Endodermal cell (in vitro differentiated cells): ENCODE data around the gene TNFRSF25. TPM values are rescaled to one million over a fixed set of nuclear protein-coding genes. Genes with fewer than 3 reads are reported as not detected.

ENCODE experiments used
- DNase-seq: peaks from one replicate; pipeline ENCODE4 v3.0.0-alpha.2; 2017
- H3K27ac ChIP-seq: 2 replicates; pipeline ENCODE4 v1.5.1; 2013; ENCODE audit warnings: mild to moderate bottlenecking, low read depth, low read length, moderate library complexity
- H3K27me3 ChIP-seq: 2 replicates; pipeline ENCODE4 v1.6.1; 2013; ENCODE audit warnings: mild to moderate bottlenecking, low read length, moderate library complexity; ENCODE audit not compliant: insufficient read depth, control insufficient read depth, poor library complexity, severe bottlenecking
- H3K36me3 ChIP-seq: 2 replicates; pipeline ENCODE4 v1.7.0; 2013; ENCODE audit warnings: mild to moderate bottlenecking, low read length, moderate library complexity; ENCODE audit not compliant: control insufficient read depth, insufficient read depth
- H3K4me1 ChIP-seq: one replicate; pipeline ENCODE4 v1.7.0; 2013; ENCODE audit warnings: low read length; ENCODE audit not compliant: control insufficient read depth, insufficient read depth
- H3K4me3 ChIP-seq: 2 replicates; pipeline ENCODE4 v1.5.1; 2013; ENCODE audit warnings: mild to moderate bottlenecking, low read length, moderate library complexity
- H3K9ac ChIP-seq: 2 replicates; pipeline ENCODE4 v1.6.1; 2013; ENCODE audit warnings: mild to moderate bottlenecking, low read length, moderate library complexity; ENCODE audit not compliant: poor library complexity, severe bottlenecking; ENCODE audit errors: extremely low read depth
- H3K9me3 ChIP-seq: 2 replicates; pipeline ENCODE4 v1.6.1; 2013; ENCODE audit warnings: mild to moderate bottlenecking, low read length, moderate library complexity; ENCODE audit not compliant: control insufficient read depth
- H3K27ac Mint-ChIP-seq: 2 replicates; pipeline ENCODE4 v1.8.0; 2020; ENCODE audit warnings: mixed read lengths
- H3K27me3 Mint-ChIP-seq: 2 replicates; pipeline ENCODE4 v1.8.0; 2021; ENCODE audit warnings: mild to moderate bottlenecking, mixed read lengths; ENCODE audit not compliant: insufficient read depth
- H3K36me3 Mint-ChIP-seq: 2 replicates; pipeline ENCODE4 v1.8.0; 2020; ENCODE audit warnings: low read depth, mixed read lengths
- H3K4me1 Mint-ChIP-seq: 2 replicates; pipeline ENCODE4 v1.8.0; 2020; ENCODE audit warnings: mixed read lengths
- H3K4me3 Mint-ChIP-seq: 2 replicates; pipeline ENCODE4 v1.8.0; 2020; ENCODE audit warnings: mild to moderate bottlenecking, moderate library complexity, mixed read lengths
- H3K9me3 Mint-ChIP-seq: 2 replicates; pipeline ENCODE4 v1.8.0; 2020; ENCODE audit warnings: mild to moderate bottlenecking, mixed read lengths
- WGBS, 2 experiments: methylation state at CpG; one replicate each; pipeline versions ENCODE4 v1.1.5 to v1.1.7; 2013; ENCODE audit warnings: missing lambda C conversion rate in 2 of 2, mixed read lengths in 1 of 2; ENCODE audit not compliant: insufficient coverage in 1 of 2, insufficient read length in 1 of 2; 5-methylcytosine and 5-hydroxymethylcytosine counted together
- total RNA-seq, 2 donors: library from RNA; stranded (reverse); fragmentation: NEBNext Ultra II Directional in 1 of 2; extraction: Animal tissue kit (Norgen Biotek cat#: 25700) in 1 of 2; gene quantifications; 2 replicates in 1 of 2; 3 replicates in 1 of 2; pipeline ENCODE4 v1.2.1, GENCODE V29; 2021
- TF ChIP-seq, protein P1 (sequence below): fragments of 200-600 bp; sonication (generic); conservative IDR thresholded peaks from 2 replicates; pipeline ENCODE4 v1.5.0; 2021; ENCODE audit warnings: antibody characterized with exemption, mild to moderate bottlenecking

Gene TNFRSF25
- total RNA-seq, 2 donors from 2014 or later, result 25.9 to 26.9 TPM

DNA sequence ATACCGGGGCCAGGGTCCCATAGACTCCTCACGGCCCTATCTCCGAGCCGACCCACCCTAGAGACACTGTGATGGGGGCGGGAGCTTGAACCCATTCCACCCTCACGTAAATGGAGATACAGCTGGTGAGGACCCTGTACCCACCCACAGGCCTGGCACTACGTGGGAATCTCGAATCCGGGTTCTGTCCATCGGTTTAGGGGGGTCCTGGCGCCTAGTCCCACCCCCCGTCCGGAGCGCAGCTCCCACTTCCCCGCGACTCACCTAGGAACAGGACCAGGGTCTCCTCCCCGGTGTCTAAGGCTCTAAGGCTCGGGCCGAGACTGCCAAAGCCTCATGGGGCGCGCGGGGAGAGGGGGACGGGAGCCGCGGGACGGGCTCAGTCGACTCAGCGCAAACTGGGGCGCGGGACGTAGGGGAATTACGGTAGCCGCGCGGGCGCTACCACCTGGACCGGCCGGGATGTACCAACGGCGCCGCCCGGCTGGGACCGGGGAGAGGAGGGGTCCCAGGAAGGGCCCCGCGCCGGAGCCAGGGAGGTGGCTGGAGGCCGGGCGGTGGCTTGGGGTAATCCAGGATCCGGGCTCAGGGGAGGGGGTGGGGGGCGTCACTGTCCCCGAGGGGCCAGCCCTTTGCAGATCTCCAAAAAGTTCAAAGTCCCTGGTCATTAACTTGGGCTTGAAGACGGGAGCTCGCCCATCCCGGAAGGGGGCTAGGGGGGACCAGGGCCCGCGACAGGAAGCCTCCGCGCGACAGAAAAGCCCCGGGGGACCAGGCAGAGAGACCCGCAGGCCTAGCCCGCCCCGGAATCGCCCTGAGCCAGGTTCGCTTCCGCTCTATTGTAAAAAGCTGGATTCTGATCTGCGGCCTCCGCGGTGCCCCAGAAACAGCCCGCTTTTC lies 24.5 kb upstream of the TNFRSF25 start:
- H3K9me3 Mint-ChIP-seq, result no peaks in the 10 kb centered on the region
- no peaks in the 10 kb centered on the region for H3K9me3 ChIP-seq
- H3K4me1 ChIP-seq, result no peaks in the 10 kb centered on the region
- peaks cover 14% of the 10 kb centered on the region for H3K4me1 Mint-ChIP-seq
- no peak overlapping the region for H3K27ac Mint-ChIP-seq
- no peaks in the 10 kb centered on the region for H3K36me3 ChIP-seq
- TF ChIP-seq, protein P1, sequence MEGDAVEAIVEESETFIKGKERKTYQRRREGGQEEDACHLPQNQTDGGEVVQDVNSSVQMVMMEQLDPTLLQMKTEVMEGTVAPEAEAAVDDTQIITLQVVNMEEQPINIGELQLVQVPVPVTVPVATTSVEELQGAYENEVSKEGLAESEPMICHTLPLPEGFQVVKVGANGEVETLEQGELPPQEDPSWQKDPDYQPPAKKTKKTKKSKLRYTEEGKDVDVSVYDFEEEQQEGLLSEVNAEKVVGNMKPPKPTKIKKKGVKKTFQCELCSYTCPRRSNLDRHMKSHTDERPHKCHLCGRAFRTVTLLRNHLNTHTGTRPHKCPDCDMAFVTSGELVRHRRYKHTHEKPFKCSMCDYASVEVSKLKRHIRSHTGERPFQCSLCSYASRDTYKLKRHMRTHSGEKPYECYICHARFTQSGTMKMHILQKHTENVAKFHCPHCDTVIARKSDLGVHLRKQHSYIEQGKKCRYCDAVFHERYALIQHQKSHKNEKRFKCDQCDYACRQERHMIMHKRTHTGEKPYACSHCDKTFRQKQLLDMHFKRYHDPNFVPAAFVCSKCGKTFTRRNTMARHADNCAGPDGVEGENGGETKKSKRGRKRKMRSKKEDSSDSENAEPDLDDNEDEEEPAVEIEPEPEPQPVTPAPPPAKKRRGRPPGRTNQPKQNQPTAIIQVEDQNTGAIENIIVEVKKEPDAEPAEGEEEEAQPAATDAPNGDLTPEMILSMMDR, result peak; percentile 43
- no peak overlapping the region for H3K27ac ChIP-seq
- H3K27me3 Mint-ChIP-seq, result peaks cover 9% of the 10 kb centered on the region
- DNase-seq, result peak; percentile 96
- peak overlapping the region; percentile 51 for H3K9ac ChIP-seq
- no peaks in the 10 kb centered on the region for H3K36me3 Mint-ChIP-seq
- H3K4me3 ChIP-seq, result peak overlapping the region; percentile 86
- H3K4me3 Mint-ChIP-seq, result peak overlapping the region; percentile 64
- no peaks in the 10 kb centered on the region for H3K27me3 ChIP-seq
- 1% methylated on average over 41 to 70 of the region's 70 CpGs for WGBS, 2 experiments

GRCh38 chr1:6489799-6490180 lies 23.8 kb upstream of the TNFRSF25 start:
- no peaks in the 10 kb centered on the region for H3K36me3 Mint-ChIP-seq
- Histone ChIP-seq H3K36me3 (no peaks in the 10 kb centered on the region), H3K4me3 (peak overlapping the region; percentile 86), H3K27me3 (no peaks in the 10 kb centered on the region), H3K9ac (no peak overlapping the region), H3K4me1 (no peaks in the 10 kb centered on the region), H3K9me3 (no peaks in the 10 kb centered on the region), H3K27ac (no peak overlapping the region)
- TF ChIP-seq, protein P1, result peak; percentile 98
- H3K27ac Mint-ChIP-seq, result no peak overlapping the region
- H3K4me3 Mint-ChIP-seq, result peak overlapping the region; percentile 64
- peaks cover 14% of the 10 kb centered on the region for H3K4me1 Mint-ChIP-seq
- WGBS, 2 experiments, result 12 to 21% methylated on average over 12 to 21 of the region's 21 CpGs
- H3K9me3 Mint-ChIP-seq, result no peaks in the 10 kb centered on the region
- DNase-seq, result peak; percentile 93
- H3K27me3 Mint-ChIP-seq, result peaks cover 9% of the 10 kb centered on the region

DNA sequence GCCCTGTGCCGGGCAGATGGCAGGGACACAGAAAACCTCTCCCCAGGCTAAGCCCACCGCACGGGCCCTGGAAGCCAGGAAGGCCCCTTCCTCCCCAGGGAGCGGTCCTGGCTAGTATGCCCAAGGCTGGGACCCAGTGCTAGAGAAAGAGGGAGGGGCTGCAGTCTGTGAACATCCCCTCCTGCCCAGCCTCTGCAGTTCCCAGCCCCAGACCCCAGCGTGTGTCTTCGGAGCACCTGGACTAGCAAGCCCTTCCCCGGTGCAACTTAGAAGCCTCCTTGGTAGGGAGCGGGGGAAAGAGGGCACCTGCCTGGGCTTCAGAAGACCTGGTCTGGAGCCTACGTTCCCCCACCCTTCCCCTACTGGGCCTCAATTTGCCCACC lies 23.4 kb upstream of the TNFRSF25 start:
- Mint-ChIP-seq H3K4me3 (no peak overlapping the region), H3K4me1 (peaks cover 17% of the 10 kb centered on the region), H3K36me3 (no peaks in the 10 kb centered on the region), H3K9me3 (no peaks in the 10 kb centered on the region), H3K27me3 (peaks cover 11% of the 10 kb centered on the region), H3K27ac (no peak overlapping the region)
- no peak for DNase-seq
- H3K27ac ChIP-seq, result no peak overlapping the region
- no peaks in the 10 kb centered on the region for H3K9me3 ChIP-seq
- no peaks in the 10 kb centered on the region for H3K36me3 ChIP-seq
- no peak overlapping the region for H3K4me3 ChIP-seq
- 86 to 88% methylated on average over 5 to 9 of the region's 9 CpGs for WGBS, 2 experiments
- no peaks in the 10 kb centered on the region for H3K27me3 ChIP-seq
- no peak overlapping the region for H3K9ac ChIP-seq
- TF ChIP-seq, protein P1, result no peak
- H3K4me1 ChIP-seq, result no peaks in the 10 kb centered on the region
